NCI-H345 treated with DMSO at 0.1 percent for 48 hours (cell line): Measurements from ENCODE around the gene COG1.
"Not testable (repeated sequence)": the region's sequence is repeated elsewhere in the genome, so short reads cannot be mapped to it uniquely, and the experiment has no call there.

ENCODE experiments used
- DNase-seq: peaks from one replicate; lab custom pipeline; 2025; ENCODE audit not compliant: unreplicated experiment; lab: John Stamatoyannopoulos, UW

Gene COG1, protein sequence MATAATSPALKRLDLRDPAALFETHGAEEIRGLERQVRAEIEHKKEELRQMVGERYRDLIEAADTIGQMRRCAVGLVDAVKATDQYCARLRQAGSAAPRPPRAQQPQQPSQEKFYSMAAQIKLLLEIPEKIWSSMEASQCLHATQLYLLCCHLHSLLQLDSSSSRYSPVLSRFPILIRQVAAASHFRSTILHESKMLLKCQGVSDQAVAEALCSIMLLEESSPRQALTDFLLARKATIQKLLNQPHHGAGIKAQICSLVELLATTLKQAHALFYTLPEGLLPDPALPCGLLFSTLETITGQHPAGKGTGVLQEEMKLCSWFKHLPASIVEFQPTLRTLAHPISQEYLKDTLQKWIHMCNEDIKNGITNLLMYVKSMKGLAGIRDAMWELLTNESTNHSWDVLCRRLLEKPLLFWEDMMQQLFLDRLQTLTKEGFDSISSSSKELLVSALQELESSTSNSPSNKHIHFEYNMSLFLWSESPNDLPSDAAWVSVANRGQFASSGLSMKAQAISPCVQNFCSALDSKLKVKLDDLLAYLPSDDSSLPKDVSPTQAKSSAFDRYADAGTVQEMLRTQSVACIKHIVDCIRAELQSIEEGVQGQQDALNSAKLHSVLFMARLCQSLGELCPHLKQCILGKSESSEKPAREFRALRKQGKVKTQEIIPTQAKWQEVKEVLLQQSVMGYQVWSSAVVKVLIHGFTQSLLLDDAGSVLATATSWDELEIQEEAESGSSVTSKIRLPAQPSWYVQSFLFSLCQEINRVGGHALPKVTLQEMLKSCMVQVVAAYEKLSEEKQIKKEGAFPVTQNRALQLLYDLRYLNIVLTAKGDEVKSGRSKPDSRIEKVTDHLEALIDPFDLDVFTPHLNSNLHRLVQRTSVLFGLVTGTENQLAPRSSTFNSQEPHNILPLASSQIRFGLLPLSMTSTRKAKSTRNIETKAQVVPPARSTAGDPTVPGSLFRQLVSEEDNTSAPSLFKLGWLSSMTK

DNA sequence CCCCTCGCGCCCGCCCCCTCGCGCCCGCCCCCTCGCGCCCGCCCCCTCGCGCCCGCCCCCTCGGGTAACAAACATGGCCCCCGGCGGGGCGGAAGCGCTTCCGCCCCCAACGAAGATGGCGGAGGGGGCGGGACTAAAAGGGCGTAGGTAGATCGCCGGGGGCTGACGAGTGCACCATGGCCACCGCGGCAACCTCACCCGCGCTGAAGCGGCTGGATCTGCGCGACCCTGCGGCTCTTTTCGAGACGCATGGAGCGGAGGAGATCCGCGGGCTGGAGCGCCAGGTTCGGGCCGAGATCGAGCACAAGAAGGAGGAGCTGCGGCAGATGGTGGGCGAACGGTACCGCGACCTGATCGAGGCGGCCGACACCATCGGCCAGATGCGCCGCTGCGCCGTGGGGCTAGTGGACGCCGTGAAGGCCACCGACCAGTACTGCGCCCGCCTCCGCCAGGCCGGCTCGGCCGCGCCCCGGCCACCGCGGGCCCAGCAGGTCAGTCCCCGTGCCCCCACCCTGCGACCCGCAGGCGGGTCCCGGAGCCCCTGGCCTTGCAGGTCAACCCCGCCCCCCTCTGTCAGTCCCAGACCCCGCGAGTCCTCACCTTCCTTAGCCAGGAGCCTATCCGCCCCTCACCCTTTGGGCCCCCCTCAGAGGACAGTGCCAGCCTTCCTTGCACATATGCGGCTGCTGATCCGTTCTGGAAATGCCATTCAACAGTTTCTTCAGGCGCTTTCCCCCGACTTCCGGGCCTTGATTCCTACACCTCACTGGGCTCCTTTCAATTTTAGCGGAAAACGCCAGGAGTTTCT, at the start of gene COG1:
TSS of gene COG1 (plus strand) at position 162 of the 808 bp plus-strand sequence. CDS start at position 177, 15 bp downstream.
- peak; percentile 75 for DNase-seq

DNA sequence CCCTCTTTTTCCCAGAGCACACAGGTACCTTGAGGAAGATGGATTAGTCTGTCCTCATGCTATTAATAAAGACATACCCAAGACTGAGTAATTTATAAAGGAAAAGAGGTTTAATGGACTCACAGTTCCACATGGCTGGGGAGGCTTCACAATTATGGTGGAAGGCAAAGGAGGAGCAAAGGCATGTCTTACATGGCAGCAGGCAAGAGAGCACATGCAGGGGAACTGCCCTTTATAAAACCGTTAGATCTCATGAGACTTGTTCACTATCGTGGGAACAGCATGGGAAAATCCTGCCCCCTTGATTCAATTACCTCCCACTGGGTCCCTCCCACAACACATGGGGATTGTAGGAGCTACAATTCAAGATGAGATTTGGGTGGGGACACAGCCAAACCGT, 48.6 kb upstream of the COG1 start:
- DNase-seq: not testable (repeated sequence)

DNA sequence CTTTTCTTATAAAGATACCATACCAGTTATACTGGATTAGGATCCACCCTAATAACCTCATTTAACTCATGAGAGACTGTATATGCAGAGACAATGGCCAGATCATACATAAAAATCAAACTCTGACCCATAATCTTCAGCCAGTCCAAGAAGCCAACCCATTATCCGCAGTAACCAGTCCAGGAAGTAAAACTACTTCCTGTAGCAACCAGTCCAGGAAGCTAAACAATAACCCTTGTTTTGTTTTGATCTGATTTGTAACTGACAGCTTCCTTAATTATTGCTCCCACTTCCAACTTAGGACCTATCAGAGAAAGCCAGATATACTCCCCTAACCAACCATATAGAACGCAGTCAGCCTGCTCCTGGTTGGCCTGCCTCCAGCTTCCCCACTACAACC, 47.2 kb upstream of the COG1 start:
- no peak for DNase-seq

DNA sequence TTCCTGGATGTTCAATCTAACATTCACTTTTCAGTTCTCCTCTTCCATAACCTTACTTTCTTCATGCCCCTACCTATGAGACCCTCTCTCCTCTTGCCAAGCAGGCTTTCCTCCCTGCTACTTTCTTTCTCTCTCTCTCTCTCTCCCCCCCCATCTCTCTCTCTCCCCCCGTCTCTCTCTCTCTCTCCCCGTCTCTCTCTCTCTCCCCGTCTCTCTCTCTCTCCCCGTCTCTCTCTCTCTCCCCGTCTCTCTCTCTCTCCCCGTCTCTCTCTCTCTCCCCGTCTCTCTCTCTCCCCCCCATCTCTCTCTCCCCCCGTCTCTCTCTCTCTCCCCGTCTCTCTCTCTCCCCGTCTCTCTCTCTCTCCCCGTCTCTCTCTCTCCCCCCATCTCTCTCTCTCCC, 45.1 kb upstream of the COG1 start:
- DNase-seq: not testable (repeated sequence)

DNA sequence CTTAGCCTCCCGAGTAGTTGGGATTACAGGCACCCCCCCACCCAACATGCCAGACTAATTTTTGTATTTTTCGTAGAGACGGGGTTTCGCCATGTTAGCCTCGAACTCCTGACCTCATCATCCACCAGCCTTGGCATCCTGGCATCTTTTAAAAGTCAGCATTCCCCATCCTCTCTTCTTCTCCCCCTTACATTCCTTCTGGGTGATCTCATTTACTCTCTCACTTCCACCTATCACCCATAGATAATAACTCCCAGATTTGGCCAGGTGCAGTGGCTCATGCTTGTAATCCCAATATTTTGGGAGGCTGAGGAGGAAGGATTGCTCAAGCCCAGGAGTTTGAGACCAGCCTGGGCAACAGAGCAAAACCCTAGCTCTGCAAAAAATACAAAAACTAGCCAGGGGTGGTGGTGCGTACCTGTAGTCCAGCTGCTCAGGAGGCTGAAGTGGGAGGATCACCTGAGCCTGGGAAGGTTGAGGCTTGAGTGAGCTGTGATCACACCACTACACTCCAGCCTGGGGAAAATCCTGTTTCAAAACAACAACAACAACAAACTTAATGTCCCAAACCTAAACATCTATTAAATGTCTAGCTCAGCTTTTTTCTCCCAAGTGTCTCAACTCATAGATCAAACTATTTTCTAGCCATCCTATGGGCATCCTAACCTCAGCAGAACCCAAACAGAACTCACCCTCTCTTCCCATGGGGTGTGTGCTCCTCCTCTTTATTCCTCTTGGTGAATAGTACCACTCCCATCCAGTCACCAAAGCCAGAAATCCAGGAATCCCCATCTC, 44.1 kb upstream of the COG1 start:
- no peak for DNase-seq

DNA sequence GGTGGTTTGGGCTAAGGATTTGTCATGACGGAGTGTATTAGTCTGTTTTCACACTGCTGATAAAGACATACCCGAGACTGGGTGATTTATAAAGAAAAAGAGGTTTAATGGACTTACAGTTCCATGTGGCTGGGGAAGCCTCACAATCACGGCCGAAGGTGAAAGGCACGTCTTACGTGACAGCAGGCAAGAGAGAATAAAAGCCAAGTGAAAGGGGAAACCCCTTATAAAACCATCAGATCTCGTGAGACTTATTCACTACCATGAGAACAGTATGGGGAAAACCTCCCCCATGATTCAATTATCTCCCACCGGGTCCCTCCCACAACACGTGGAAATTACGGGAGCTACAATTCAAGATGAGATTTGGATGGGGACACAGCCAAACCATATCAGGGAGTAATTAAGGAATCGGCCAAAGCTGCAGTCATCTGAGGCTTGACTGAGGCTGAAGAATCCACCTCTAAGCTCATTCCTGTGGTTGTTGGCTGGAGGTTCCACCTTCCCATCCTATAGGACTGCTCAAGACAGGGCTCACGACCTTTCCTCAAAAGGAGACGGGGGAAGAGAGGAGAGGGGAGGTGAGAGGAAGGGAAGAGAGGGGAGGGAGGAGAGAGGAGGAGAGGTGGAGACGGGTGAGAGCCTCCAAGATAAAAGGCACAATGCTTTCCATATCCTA, 42.1 kb upstream of the COG1 start:
- not testable (repeated sequence) for DNase-seq

DNA sequence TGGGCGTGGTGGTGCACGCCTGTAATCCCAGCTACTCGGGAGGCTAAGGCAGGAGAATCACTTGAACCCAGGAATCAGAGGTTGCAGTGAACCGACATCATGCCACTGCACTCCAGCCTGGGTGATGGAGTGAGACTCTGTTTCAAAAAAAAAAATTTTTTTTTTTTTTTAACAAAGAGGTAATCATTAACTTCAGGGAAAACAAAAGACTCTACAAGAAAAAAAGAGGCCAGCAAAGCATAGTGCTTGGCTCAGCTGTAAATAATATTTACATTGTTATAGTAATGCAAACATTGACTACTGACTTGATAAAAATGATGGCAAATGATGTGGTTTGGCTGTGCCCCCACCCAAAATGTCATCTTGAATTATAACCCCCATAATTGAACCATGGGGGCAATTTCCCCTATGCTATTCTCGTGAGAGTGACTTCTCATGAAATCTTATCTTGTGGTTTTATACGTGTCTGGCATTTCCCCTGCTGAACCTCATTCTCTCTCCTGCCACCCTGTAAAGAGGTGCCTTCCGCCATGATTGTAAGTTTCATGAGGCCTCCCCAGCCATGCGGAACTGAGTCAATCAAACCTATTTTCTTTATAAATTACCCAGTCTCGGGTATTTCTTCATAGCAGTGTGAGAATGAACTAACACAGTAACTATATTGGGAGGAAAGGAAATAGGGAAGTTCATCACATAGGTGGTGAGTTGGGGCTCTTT, 40.8 kb upstream of the COG1 start:
- no peak for DNase-seq

DNA sequence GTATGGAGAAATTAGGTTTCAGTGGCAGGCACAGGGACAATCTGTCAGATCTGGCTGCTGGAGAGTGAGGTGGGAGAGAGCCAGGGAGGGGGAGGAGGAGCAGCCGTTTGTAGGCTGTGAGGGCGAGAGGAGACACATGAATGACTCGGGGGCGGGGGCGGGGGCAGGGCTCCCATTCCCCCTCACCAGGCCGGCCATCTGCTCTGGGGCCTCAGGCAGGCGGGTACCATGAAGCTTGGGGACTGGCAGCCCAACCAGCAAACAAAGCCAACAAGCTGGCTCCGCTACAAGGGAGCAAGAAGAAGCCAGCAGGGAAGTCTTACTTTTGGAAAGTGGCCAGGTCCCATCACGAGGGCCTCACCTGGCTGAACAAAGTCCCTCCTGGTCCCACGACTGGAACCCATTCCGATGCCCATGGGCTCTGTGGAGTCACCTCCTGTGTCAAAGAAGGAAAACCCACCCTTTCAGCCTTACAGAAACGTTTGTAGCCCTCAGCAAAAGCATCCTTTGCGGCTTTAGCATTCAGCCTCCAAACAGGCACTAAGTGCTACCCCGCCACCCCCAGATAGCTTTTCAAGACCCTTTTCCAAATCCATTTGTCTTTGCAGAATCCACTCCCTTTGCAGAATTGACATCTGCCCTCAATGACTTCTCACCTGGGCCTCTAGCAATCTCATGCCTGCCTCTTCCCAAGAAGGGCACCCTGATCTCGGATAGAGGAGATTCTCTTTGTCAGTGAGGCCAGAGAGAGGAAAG, 37.3 kb upstream of the COG1 start:
- peak; percentile 80 for DNase-seq

DNA sequence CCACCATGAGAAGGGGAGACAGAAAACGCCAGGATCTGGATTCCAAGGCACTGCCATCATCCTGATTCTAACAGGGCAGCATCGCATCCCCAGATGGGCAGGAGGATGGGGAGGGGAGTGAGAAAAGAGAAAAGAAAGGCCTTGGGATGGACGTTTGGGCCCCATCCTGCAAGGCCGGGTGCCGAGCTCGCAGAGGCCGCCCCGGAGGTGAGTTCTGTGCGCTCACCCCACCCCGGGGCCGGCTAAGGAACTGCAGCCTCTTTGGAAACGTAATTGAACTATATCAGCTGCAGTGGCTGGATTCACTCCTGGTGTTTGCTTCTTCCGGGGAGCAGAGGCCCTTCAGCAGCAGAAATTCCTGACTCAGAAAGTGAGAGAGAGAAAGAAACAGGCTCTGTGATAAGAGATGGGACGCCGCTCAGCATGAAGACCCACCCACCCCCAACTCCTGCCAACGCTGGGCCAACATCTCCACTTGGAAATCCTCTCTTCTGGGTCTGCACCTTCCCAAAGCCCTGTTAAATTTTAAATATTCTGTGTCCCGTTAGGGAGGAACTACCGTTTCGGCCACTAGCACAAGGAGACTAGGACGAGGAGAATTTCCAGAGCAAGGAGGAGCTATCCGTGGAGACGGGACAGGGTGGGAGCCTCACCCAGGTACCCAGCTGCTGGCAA, 36.6 kb upstream of the COG1 start:
- peak; percentile 80 for DNase-seq

DNA sequence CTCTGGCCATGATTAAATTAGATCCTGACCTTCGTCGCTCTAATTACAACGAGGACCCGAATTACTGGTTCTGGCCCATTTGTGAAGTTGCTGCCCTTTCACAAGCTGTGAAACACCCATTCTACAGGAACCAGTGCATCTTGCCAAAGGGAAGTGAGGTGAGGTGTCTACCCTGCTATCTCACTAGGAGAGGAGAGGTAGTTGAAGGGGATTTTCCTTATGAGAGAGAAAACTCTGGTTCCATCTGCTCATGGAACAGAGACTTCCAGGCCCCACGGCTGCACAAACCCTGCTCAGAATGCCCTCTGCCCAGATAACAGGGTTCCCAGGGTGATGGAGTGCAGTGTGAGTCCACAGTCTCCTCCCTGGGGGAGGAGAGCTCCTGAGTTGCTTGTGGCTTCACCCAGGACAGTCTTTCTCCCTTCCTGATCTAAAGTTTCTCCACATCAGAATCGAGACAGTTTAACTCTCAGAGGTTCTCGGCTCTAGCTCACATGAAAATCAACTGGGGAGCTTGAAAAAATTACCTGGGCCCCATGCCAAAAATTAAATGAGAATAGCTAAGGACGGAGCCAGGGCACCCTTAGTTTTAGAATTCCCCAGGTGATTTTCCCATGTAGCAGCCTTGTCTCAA, 35.9 kb upstream of the COG1 start:
- DNase-seq: peak; percentile 11

DNA sequence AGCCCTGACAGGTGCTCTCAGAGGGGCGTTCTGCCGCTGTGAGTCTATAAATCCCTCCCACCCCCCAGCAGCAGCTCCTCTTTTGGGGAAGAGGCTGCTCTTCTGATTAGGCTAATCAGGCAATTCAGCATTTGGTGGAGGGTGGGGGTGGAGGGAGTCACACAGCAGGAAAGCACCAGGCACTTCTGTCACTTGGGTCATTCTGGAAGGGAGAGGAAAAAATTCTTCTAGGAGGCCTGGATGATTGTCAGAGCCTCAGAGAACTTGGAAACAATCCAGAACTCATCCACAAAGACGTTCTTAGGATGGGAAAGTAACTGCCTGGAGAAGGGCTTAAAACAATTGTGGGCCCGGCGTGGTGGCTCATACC, 35.3 kb upstream of the COG1 start:
- peak; percentile 32 for DNase-seq

DNA sequence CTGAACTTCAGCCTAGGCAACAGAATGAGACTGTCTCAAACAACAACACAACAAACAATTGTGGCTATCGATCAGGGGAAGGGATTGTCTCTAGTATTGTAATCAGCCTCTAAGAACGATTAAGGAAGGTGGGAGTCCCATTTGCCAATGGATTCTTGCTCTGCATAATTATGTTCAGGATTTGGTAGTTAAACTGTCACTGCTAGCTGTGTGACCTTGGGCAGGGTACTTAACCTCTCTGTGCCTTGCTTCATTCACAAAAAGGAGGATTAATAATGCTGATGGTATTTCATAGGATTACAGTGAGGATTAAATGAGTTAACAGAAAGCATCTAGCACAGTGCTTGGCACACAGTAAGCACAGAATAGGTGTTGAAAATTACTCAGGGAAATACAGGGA, 34.7 kb upstream of the COG1 start:
- DNase-seq: no peak

DNA sequence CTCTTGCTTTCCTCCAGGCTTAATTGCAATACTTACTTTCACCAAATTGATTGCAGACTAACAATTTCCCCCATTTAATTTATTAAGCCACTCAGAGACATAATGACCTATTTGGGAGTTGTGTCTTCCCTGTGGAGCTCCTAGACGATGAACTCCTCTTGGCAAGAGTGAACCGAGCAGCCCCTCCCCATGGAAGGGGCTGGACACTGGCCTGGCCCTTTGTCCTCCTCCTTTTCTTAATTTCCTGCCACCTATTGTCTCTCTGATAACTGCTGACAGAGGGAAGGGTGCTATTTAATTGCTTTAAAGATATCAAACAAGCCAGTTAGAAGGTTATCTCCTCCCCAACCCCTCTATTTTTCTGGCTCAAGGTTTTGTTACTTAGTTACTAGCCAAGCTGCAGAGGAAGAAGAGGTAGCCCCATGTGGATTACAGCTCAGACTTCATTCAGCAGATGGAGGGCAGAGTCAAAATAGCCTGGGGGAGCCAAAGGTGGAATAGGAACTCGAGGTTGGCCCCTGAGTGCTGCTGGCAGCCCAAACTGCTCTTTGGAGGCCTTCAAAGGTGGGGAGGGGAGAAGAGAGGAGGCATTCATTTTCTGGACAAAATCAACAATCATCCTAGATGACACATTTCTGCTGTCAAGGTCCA, 31.8 kb upstream of the COG1 start:
- no peak for DNase-seq

DNA sequence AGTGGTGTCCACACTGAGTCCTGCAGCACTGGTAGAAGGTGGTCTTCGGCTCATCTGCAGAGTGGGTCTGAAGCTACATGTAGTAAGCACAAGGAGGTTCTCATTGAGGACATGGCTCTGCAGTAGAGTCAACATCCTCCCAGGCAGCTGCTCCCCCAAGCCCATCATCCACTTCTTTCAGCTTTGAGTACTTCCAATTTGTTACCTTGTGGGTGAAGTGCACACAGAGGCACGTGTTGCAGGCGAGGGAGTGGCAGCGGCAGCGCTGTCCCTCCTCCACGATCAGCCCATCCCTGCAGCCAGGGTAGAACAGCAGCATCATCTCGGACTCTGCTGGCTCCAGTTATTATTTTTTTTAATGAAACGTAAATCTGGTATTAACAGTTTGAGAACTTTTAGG, 29.8 kb upstream of the COG1 start:
- peak; percentile 83 for DNase-seq

DNA sequence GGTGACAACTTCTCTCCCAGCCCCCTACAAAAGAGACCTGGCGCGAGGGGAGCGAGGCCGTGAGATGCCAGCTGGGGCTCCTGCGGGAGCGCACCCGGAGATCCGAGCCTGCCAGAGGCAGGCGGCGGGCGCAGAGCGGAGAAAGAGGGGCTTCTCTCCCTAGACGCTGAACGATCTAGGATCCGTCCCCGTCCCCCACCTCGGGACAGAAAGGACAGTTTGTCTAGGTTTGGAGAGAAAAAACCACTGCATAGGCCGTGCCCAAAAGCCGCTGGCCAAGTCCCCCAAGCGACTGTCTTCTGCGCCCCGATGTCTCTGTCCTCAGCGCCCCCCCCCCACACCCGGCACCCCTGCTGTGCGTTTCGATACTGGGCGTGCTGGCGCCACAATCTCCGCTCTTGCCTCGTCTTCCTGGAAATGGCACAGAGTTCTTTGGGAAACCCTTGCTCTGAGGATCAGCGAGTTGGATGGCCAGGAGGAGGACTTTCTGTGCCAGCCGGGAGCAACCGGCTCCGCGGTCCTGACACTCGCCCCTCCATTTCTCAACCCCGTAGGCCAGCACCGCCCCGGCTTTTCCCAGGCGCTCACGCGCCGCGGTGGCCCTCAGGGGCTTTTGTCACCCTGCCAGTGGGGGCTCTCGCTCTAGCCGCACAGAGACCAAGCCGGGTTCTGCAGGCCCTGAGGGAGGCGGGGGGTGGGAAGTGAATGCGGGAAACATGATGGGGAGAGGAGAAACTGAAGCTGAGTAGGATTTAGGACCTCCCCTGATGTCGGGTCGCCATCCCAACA, 27.0 kb upstream of the COG1 start:
- DNase-seq: no peak
